Neural crest cell (in vitro differentiated cells): ENCODE results near the gene FCGBP. TPM values are rescaled to one million over a fixed set of nuclear protein-coding genes. Genes with fewer than 3 reads are reported as not detected.

Experiments used
- DNase-seq: peaks from one replicate; pipeline ENCODE4 v3.0.0; 2021; ENCODE audit warnings: low read depth, mixed read lengths, low spot score
- H3K27ac Mint-ChIP-seq: one replicate; pipeline ENCODE4 v1.8.0; 2021; ENCODE audit warnings: mild to moderate bottlenecking, mixed read lengths; ENCODE audit not compliant: unreplicated experiment
- H3K27me3 Mint-ChIP-seq: 2 replicates; pipeline ENCODE4 v1.8.0; 2021; ENCODE audit warnings: low read depth, mild to moderate bottlenecking, mixed read lengths
- H3K36me3 Mint-ChIP-seq: 2 replicates; pipeline ENCODE4 v1.8.0; 2021; ENCODE audit warnings: low read depth, mild to moderate bottlenecking, mixed read lengths
- H3K4me1 Mint-ChIP-seq: 2 replicates; pipeline ENCODE4 v1.8.0; 2021; ENCODE audit warnings: mixed read lengths
- H3K4me3 Mint-ChIP-seq: one replicate; pipeline ENCODE4 v1.8.0; 2021; ENCODE audit warnings: mild to moderate bottlenecking, mixed read lengths
- H3K9me3 Mint-ChIP-seq: 2 replicates; pipeline ENCODE4 v1.8.0; 2021; ENCODE audit warnings: mixed read lengths
- total RNA-seq: library from RNA; stranded (reverse); gene quantifications from 2 replicates; pipeline ENCODE4 v1.2.1, GENCODE V29; 2021
- TF ChIP-seq, protein P1 (sequence below): fragments of 200-600 bp; sonication (generic); conservative IDR thresholded peaks from 2 replicates; pipeline ENCODE4 v1.5.0; 2021; ENCODE audit warnings: antibody characterized with exemption, mild to moderate bottlenecking

Gene FCGBP
- total RNA-seq, 1 donor from 2014 or later, result 1.0 TPM

DNA sequence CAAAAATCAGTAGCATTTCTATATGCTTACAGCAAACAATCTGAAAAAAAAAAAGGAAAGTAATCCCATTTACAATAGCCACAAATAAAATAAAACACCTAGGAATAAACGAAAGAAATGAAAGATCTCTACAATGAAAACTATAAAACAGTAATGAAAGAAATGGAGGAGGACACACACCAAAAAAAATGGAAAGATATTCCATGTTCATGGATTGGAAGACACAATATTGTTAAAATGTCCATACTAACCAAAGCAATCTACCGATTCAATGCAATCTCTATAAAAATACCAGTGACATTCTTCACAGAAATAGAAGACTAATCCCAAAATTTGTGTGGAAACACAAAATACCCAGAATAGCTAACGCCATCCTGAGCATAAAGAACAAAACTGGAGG, 4.7 kb downstream of the FCGBP start:
- Mint-ChIP-seq H3K9me3 (peaks cover 2% of the 10 kb centered on the region), H3K4me3 (no peak overlapping the region), H3K27ac (no peak overlapping the region), H3K4me1 (no peaks in the 10 kb centered on the region), H3K36me3 (no peaks in the 10 kb centered on the region), H3K27me3 (peaks cover 16% of the 10 kb centered on the region)
- no peak for DNase-seq
- TF ChIP-seq, protein P1, sequence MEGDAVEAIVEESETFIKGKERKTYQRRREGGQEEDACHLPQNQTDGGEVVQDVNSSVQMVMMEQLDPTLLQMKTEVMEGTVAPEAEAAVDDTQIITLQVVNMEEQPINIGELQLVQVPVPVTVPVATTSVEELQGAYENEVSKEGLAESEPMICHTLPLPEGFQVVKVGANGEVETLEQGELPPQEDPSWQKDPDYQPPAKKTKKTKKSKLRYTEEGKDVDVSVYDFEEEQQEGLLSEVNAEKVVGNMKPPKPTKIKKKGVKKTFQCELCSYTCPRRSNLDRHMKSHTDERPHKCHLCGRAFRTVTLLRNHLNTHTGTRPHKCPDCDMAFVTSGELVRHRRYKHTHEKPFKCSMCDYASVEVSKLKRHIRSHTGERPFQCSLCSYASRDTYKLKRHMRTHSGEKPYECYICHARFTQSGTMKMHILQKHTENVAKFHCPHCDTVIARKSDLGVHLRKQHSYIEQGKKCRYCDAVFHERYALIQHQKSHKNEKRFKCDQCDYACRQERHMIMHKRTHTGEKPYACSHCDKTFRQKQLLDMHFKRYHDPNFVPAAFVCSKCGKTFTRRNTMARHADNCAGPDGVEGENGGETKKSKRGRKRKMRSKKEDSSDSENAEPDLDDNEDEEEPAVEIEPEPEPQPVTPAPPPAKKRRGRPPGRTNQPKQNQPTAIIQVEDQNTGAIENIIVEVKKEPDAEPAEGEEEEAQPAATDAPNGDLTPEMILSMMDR, result no peak

- Mint-ChIP-seq H3K4me1 (no peaks in the 10 kb centered on the region), H3K9me3 (peaks cover 2% of the 10 kb centered on the region), H3K4me3 (no peak overlapping the region), H3K27me3 (peaks cover 9% of the 10 kb centered on the region), H3K36me3 (no peaks in the 10 kb centered on the region), H3K27ac (no peak overlapping the region)
- no peak for DNase-seq
- TF ChIP-seq, protein P1, result no peak
Observed at GRCh38 chr19:39928357-39928725, 6.1 kb downstream of the FCGBP start.

DNA sequence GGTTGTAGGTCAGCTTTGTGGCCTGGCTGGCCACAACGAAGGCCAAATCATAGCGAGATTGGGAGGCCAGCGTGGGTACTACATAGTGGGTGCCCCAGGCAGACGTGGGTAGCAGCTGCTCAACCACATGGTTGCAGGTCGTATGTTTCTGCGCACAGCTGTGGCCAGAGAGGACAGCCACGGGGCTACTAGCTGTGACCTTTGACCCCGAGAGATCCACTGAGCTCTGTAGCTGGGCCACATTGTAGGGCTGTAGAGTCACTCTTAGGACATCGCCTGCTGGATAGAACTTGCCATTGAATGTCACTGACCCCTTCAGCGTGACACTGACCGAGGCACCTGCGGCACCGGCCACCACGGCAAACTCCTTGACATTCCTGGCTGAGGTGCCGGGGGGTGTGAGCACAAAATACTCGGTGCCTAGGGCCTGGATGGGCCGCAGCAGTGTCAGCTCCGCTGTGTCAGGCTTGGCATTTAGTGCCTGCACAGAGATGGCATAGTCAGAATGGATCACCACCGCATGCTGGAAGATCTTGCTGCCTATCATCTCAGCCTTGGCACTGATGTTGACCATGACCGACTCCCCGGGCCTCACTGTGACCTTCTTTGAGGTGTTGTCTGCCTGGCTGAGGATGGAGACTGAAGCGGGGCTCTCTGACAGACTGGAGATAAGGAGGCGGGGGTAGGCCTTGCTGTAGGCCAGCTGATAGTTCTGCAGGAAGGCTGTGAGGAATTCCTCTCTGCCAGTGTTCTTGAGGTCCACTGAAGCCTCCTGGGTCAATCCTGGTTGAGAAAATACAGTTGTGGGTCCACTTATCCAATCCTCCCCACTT, 6.7 kb downstream of the FCGBP start:
- no peaks in the 10 kb centered on the region for H3K36me3 Mint-ChIP-seq
- no peak overlapping the region for H3K4me3 Mint-ChIP-seq
- H3K9me3 Mint-ChIP-seq, result peaks cover 2% of the 10 kb centered on the region
- TF ChIP-seq, protein P1, result no peak
- H3K4me1 Mint-ChIP-seq, result no peaks in the 10 kb centered on the region
- peaks cover 9% of the 10 kb centered on the region for H3K27me3 Mint-ChIP-seq
- no peak for DNase-seq
- no peak overlapping the region for H3K27ac Mint-ChIP-seq

GRCh38 chr19:39927076-39927475, 7.4 kb downstream of the FCGBP start:
- DNase-seq, result no peak
- H3K4me1 Mint-ChIP-seq, result no peaks in the 10 kb centered on the region
- no peak overlapping the region for H3K27ac Mint-ChIP-seq
- peaks cover 9% of the 10 kb centered on the region for H3K27me3 Mint-ChIP-seq
- no peaks in the 10 kb centered on the region for H3K36me3 Mint-ChIP-seq
- TF ChIP-seq, protein P1, result no peak
- no peak overlapping the region for H3K4me3 Mint-ChIP-seq
- peaks cover 2% of the 10 kb centered on the region for H3K9me3 Mint-ChIP-seq

- H3K27ac Mint-ChIP-seq, result no peak overlapping the region
- no peaks in the 10 kb centered on the region for H3K36me3 Mint-ChIP-seq
- no peak overlapping the region for H3K4me3 Mint-ChIP-seq
- no peak for DNase-seq
- H3K9me3 Mint-ChIP-seq, result peaks cover 2% of the 10 kb centered on the region
- TF ChIP-seq, protein P1, result no peak
- H3K27me3 Mint-ChIP-seq, result peaks cover 9% of the 10 kb centered on the region
- no peaks in the 10 kb centered on the region for H3K4me1 Mint-ChIP-seq
Observed at GRCh38 chr19:39926170-39926760, 8.2 kb downstream of the FCGBP start.
